Colon (tissue), 2 donors: ENCODE results near the gene EGR4.

Experiments used
- FAIRE-seq: peaks from 2 replicates; lab custom pipeline; 2012; peaks lifted over from hg19 to GRCh38; lab: Jason Lieb, UNC
- donor health status: control.
- donor health status: control.

EGR4 gene

DNA sequence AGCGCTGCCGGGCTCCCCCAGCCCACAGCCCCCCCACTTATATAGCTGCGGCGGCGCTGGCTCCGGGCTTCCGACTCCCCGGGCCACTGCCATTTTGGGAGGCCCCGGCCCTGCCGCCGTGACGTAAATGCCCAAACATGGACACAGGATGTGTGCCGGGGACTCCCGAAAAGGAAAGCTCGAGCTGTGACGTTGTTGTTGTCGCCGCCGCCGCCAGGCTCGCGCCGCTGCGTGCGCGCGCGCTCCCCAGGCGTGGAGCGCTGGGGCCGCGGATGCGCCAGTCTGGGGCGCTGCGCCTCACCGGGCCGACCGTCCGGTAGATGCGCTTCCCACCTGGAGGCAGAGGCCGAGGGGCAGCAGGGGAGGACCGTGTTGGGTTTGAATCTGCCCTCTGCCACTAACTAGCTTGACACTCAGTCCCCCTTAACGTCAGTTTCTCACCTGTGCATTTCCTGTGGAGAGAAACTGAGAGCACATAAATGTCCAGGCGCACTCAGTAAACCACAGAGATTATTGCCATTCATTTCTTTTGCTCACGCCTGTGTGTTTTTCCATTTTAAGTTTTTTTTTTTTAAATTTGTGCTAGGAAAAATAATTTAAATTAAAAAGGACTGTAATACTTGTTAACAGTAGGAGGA, at the start of gene EGR4:
Gene EGR4 (minus strand): TSS at position 15 of the 638 bp plus-strand sequence. CDS start 231 bp downstream, outside the sequence.
- FAIRE-seq, result no peak

GRCh38 chr2:73341039-73341438, 47.7 kb upstream of the EGR4 start:
- FAIRE-seq, result no peak

DNA sequence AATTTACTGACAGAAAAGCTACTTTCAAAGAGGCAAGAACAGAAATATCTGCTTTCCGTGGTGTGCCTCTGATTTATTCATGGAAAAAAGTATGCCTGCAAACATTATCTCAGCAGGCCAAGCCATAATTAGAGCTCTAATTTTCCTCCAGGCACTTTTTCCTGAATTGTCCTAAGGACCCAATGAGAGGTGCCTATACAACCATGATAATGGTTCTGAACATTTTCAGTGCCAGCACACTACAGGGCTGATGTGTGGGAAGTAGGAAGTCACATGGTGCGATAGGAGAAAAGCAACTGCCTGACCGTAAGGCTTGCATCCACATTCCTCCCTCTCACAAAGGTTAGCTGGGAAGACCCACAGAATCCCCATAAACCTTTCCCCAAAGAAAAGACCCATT, 45.9 kb upstream of the EGR4 start:
- FAIRE-seq, result no peak

DNA sequence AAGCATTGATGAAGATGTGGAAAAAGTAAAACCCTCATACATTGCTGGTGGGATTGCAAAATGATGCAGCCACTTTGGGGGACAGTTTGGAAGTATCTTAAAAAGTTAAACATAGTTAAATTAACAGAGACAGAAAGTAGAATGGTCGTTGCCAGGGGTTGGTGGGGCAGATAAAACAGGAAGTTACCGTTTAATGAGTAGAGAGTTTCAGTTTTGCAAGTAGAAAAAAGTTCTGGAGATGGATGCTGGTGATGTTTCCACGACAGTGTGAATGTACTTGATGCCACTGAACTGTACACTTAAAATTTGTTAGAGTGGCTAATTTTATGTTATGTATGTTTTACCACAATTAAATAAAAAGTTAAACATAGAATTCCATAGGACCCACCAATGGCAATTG, 44.5 kb upstream of the EGR4 start:
- FAIRE-seq, result no peak

DNA sequence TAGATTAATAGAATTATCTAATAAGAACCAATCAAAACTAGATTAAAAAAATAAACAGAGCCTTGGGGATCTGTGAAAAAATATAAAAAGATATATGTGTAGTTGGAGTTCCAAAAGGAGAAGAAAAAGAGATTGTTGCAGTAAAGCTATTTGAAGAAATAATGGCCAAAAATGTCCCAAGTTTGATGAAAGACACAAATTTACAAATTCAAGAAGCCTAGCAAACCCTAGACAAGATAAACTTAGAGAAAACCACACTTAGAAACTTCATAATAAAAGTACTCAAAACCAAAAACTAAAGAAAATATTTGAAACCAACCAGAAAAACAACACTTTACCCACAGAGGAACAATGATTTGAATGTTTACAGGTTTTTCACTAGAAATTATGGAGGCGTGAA, 41.3 kb upstream of the EGR4 start:
- FAIRE-seq, result no peak

DNA sequence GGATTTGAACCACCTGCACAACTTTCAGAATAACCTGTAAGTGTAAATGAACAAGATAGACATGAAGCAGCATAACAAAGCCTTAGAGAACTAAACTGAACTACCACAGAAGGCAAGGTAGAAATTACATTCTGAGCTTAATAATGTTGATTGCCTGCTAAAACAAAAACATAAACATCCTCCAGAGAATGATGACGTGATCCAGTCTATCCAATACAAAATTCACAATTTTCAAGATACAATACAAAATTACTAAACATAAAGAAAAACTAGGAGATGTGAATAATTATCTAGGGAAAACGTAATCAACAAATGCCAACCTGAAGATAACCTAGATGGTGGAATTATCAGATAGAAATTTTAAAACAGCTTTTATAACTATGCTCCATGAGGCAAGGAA, 40.7 kb upstream of the EGR4 start:
- no peak for FAIRE-seq

GRCh38 chr2:73333564-73333963, 40.2 kb upstream of the EGR4 start:
- FAIRE-seq, result no peak

- FAIRE-seq, result no peak
Observed at GRCh38 chr2:73324126-73324725, 30.9 kb upstream of the EGR4 start.

GRCh38 chr2:73323551-73323950, 30.2 kb upstream of the EGR4 start:
- FAIRE-seq, result no peak

GRCh38 chr2:73314441-73314840, 21.1 kb upstream of the EGR4 start:
- FAIRE-seq, result no peak

GRCh38 chr2:73307720-73308119, 14.4 kb upstream of the EGR4 start:
- FAIRE-seq, result no peak

- no peak for FAIRE-seq
Observed at GRCh38 chr2:73301636-73302035, 8.3 kb upstream of the EGR4 start.

DNA sequence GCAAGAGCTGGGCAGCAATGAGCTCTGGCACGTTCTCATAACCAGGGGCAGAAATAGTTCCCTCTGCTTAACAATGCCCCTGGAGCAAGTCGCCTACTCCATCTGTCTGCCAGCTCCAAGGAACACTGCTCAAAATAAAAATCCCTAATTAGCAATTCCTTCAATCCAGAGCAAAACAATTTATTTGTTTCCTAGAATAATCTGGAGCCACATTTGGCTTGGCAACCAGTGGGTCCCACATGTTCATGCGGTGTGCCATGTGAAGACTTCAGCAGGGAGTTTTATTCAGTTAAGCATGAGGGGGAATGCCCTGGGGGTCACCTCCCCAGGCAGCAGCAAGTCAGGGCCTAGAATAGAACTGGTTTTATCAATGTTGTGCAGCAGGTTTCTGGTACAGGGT, 7.6 kb upstream of the EGR4 start:
- FAIRE-seq, result no peak

DNA sequence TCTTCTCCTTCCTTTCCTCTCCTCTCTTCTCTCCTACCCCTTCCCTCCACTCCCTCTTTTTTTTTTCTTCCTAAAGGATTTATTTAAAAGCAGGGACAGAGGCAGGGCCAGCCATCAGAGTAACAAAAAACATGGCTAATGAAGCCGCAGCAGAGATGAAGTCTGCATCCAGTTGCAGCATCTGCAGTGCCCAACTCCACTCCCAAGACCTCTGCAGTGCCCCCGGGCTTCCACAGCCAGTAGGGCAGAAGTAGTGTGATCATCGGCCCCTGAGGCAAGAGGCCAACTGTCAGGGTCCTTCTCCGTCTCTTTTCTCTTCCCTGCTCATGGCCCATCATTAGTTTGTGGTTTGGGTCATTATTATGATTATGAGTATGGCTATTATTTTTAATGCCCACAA, 4.2 kb upstream of the EGR4 start:
- FAIRE-seq, result no peak

- FAIRE-seq, result no peak
Observed at GRCh38 chr2:73297151-73297559, 3.8 kb upstream of the EGR4 start.

- no peak for FAIRE-seq
Observed at GRCh38 chr2:73295751-73296400, 2.5 kb upstream of the EGR4 start.

DNA sequence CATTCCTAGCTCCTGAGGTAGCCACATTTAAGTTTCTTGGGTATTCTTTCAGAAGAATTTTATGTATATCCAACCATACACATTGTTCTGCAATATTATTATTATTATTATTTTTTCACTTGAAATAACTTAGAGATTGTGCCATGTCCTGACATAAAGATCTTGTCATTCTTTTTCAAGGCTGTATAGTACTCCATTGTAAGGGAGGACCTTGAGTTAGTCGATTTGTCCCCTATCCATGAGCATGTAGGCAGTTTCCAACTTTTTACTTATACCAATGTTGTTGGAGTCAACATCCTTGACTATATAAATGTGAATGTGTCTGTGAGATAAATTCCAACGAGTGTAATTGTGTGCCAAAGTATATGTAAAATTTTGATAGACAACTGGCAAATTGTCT, 891 bp upstream of the EGR4 start:
- FAIRE-seq, result no peak

- no peak for FAIRE-seq
Observed at GRCh38 chr2:73292906-73293533, 328 bp downstream of the EGR4 start.

- FAIRE-seq, result no peak
Observed at GRCh38 chr2:73292316-73292905, 937 bp downstream of the EGR4 start.

GRCh38 chr2:73291461-73292315, 1.7 kb downstream of the EGR4 start:
- FAIRE-seq, result no peak

DNA sequence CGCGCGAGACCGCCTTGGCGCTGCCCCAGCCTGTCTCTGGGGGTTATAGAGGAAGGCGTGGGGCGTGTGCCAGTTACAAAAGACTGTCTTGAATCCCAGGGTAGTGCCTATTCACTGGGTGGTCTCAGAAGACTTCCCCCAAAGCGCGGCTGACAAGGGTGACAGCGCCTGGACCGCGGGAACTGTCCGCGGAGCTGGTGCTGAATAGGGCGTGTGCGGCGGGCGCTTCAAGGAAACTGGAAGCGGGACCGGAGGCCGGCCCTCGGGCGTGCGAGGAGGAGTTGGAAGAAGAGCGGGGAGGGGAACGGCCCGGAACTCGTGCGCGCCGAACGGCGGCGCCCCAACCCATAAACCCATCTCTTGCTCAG, 2.3 kb downstream of the EGR4 start:
- no peak for FAIRE-seq
